HG03060 (cell line): ENCODE data around the gene MT1B.
"Not testable (repeated sequence)": the region's sequence is repeated elsewhere in the genome, so short reads cannot be mapped to it uniquely, and the experiment has no call there.

Source experiments
- ATAC-seq: cut with Tn5 transposase; IDR thresholded peaks from one replicate; pipeline ENCODE4 v1.9.1; 2021; ENCODE audit warnings: low read depth, moderate number of reproducible peaks; ENCODE audit not compliant: unreplicated experiment

MT1B gene

GRCh38 chr16:56665286-56666261 lies 13.9 kb downstream of the MT1B start:
- ATAC-seq = not testable (repeated sequence)

GRCh38 chr16:56667581-56668571 lies 16.2 kb downstream of the MT1B start, which contains the start of gene MT1G:
MT1G (minus strand) TSS chr16:56668065; CDS start chr16:56667993, 72 bp downstream.
- no peak for ATAC-seq

GRCh38 chr16:56669005-56669839 lies 17.5 kb downstream of the MT1B start, which contains the start of gene MT1H:
MT1H (plus strand) TSS chr16:56669814; CDS start chr16:56669885, 71 bp downstream.
- no peak for ATAC-seq

- no peak for ATAC-seq
Observed at GRCh38 chr16:56669840-56670619, 18.3 kb downstream of the MT1B start.

GRCh38 chr16:56670620-56670934 lies 18.9 kb downstream of the MT1B start:
- ATAC-seq = no peak

- not testable (repeated sequence) for ATAC-seq
Observed at GRCh38 chr16:56671691-56672090, 20.0 kb downstream of the MT1B start.

GRCh38 chr16:56672171-56672570 lies 20.5 kb downstream of the MT1B start:
- ATAC-seq = not testable (repeated sequence)

- no peak for ATAC-seq
Observed at GRCh38 chr16:56672761-56673536, 21.3 kb downstream of the MT1B start.

- ATAC-seq = no peak
Observed at GRCh38 chr16:56673921-56674320, 22.2 kb downstream of the MT1B start.

GRCh38 chr16:56674570-56674969 lies 22.9 kb downstream of the MT1B start:
- not testable (repeated sequence) for ATAC-seq

- no peak for ATAC-seq
Observed at GRCh38 chr16:56675685-56676210, 24.1 kb downstream of the MT1B start.

- ATAC-seq = no peak
Observed at GRCh38 chr16:56677474-56677873, 25.8 kb downstream of the MT1B start.

GRCh38 chr16:56679078-56679730 lies 27.5 kb downstream of the MT1B start:
- no peak for ATAC-seq

- no peak for ATAC-seq
Observed at GRCh38 chr16:56679818-56680217, 28.1 kb downstream of the MT1B start.

- ATAC-seq = peak; percentile 50
Observed at GRCh38 chr16:56681939-56682702, 30.4 kb downstream of the MT1B start, which contains the start of gene MT1X. MT1X (plus strand) TSS chr16:56682470; CDS start chr16:56682541, 71 bp downstream.

GRCh38 chr16:56682703-56683397 lies 31.2 kb downstream of the MT1B start:
- no peak for ATAC-seq
